Measurements from ENCODE around the gene IFI6.

IFI6 gene

DNA sequence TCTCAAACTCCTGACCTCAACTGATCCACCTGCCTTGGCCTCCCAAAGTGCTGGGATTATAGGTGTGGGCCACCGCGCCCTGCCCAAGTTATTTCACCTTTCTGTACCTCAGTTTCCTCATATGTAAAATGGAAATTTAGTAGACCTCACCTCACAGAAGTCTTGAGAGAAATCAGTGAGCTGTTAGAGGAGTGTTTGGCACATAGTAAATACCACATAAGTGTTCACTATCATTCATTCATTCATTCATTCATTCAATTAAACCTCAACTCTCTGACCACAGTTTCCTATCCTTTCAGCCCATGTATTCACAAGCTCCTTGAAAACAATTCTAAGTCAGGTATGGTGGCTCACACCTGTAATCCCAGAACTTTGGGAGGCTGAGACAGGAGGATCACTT lies 33.2 kb downstream of the IFI6 start:
- Histone ChIP-seq H3K4me3 (ENCODE audit: insufficient read depth, low read depth, low read length) (no peak overlapping the region), H3K4me1 (ENCODE audit: control insufficient read depth, insufficient read depth, low read length) (no peaks in the 10 kb centered on the region), H3K36me3 (ENCODE audit: control insufficient read depth, insufficient read depth, low read length) (no peaks in the 10 kb centered on the region), H3K27me3 (ENCODE audit: control insufficient read depth, insufficient read depth, low read length, poor library complexity, severe bottlenecking) (peaks cover 21% of the 10 kb centered on the region), H3K9me3 (ENCODE audit: control insufficient read depth, low read length) (no peaks in the 10 kb centered on the region), H3K27ac (ENCODE audit: insufficient read depth, low read depth, low read length, poor library complexity, severe bottlenecking) (no peak overlapping the region)
- WGBS, 2 experiments = 87% methylated on average over 2 of the region's 2 CpGs; no CpG with 5 or more reads in 1 of the 2 experiments

DNA sequence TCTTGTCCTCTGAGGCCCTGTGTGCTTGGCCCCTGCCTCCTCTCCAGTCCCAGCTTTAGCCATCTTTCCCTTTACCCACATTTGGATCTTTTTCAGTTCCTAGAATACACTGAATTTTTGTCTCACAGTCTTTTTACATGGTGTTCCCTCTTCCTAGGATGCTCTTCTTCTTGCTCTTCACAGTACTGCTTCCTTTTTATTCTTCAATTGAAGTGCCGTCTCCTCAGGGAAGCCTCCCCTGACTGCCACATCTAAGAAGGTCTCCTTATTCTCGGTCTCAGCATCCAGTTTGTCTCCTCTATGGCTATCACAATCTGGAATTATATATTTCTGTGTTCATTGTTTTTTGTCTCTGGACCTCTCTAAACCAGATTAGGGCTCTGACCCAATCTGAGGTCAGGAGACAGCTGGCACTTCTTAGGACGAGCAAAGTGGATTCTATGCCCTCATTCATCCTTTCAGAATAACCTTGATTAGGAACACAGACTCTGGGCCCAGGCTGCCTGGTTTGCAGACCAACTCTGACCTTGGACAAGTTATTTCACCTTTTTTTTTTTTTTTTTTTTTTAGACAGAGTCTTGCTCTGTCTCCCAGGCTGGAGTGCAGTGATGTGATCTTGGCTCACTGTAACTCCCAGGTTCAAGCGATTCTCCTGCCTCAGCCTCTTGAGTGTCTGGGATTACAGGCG lies 33.8 kb downstream of the IFI6 start:
- peaks cover 28% of the 10 kb centered on the region for H3K27me3 ChIP-seq (ENCODE audit: control insufficient read depth, insufficient read depth, low read length, poor library complexity, severe bottlenecking)
- no peak overlapping the region for H3K4me3 ChIP-seq (ENCODE audit: insufficient read depth, low read depth, low read length)
- no peaks in the 10 kb centered on the region for H3K9me3 ChIP-seq (ENCODE audit: control insufficient read depth, low read length)
- H3K27ac ChIP-seq (ENCODE audit: insufficient read depth, low read depth, low read length, poor library complexity, severe bottlenecking) = no peak overlapping the region
- H3K4me1 ChIP-seq (ENCODE audit: control insufficient read depth, insufficient read depth, low read length) = no peaks in the 10 kb centered on the region
- WGBS, 2 experiments = 89 to 94% methylated on average over 5 of the region's 5 CpGs
- H3K36me3 ChIP-seq (ENCODE audit: control insufficient read depth, insufficient read depth, low read length) = no peaks in the 10 kb centered on the region

DNA sequence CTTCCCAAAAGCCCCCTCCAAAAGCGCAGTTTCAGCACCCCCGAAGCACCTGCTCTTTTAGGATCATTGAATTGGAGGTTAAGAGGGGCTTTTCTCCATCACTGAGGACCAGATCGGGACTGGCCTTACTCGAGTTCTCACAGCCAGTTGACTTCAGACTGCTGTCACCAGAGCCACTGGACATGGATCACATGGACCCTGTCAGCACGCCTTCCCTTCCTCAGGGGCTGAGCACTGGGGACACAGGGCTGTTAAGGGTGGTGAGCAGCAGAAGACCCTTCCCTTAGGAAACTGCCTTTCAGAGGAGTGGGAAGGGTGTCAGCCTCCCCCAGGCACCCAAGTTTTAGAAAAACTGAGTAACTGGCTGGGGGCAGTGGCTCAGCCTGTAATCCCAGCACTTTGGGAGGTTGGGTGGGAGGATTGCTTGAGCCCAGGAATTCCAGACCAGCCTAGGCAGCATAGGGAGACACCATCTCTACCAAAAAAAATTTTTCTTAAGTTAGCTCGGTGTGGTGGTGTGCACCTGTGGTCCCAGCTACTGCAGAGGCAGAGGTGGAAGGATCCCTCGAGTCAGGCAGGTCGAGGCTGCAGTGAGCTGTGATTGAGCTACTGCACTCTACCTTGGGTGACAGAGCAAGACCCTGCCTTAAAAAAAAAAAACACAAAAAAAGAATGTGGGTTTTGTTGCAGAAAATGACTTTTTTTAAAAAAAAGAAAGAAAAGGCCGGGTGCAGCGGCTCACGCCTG lies 36.4 kb downstream of the IFI6 start:
- Histone ChIP-seq H3K27me3 (ENCODE audit: control insufficient read depth, insufficient read depth, low read length, poor library complexity, severe bottlenecking) (peaks cover 37% of the 10 kb centered on the region), H3K27ac (ENCODE audit: insufficient read depth, low read depth, low read length, poor library complexity, severe bottlenecking) (no peak overlapping the region), H3K9me3 (ENCODE audit: control insufficient read depth, low read length) (no peaks in the 10 kb centered on the region), H3K36me3 (ENCODE audit: control insufficient read depth, insufficient read depth, low read length) (no peaks in the 10 kb centered on the region), H3K4me1 (ENCODE audit: control insufficient read depth, insufficient read depth, low read length) (no peaks in the 10 kb centered on the region), H3K4me3 (ENCODE audit: insufficient read depth, low read depth, low read length) (no peak overlapping the region)
- 89 to 92% methylated on average over 11 of the region's 11 CpGs for WGBS, 2 experiments

DNA sequence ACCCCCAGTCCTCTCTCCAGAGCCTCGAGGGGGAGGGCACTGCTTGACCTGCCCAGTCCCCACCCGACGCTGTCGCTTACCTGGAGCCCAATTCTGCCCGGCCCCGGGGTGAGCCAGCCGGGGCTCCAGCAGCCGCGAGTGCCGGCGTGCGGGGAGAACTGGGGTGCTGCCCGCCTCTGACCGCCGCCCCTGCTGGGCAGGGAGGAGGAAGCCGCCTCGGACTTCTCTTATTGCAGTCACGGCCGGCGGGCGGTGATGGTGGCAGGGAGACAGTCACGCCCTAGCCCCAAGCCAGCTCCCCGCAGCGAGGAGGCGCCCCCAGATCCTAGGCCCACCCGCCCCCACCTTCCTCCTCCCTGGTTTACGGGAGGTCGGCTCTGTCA lies 37.0 kb downstream of the IFI6 start, which contains the start of gene FGR:
TSS of gene FGR (minus strand) at position 201 of the 383 bp plus-strand sequence. CDS start 11,269 bp downstream, outside the sequence.
- no peaks in the 10 kb centered on the region for H3K4me1 ChIP-seq (ENCODE audit: control insufficient read depth, insufficient read depth, low read length)
- H3K4me3 ChIP-seq (ENCODE audit: insufficient read depth, low read depth, low read length) = peak within 1 kb of the TSS; percentile 33
- no peak within 1 kb of the TSS for H3K27ac ChIP-seq (ENCODE audit: insufficient read depth, low read depth, low read length, poor library complexity, severe bottlenecking)
- WGBS, 2 experiments = 76 to 79% methylated on average over 26 to 28 of the region's 28 CpGs
- H3K27me3 ChIP-seq (ENCODE audit: control insufficient read depth, insufficient read depth, low read length, poor library complexity, severe bottlenecking) = peaks cover 37% of the 10 kb centered on the region
- H3K9me3 ChIP-seq (ENCODE audit: control insufficient read depth, low read length) = no peaks in the 10 kb centered on the region
- no peaks in the 10 kb centered on the region for H3K36me3 ChIP-seq (ENCODE audit: control insufficient read depth, insufficient read depth, low read length)

DNA sequence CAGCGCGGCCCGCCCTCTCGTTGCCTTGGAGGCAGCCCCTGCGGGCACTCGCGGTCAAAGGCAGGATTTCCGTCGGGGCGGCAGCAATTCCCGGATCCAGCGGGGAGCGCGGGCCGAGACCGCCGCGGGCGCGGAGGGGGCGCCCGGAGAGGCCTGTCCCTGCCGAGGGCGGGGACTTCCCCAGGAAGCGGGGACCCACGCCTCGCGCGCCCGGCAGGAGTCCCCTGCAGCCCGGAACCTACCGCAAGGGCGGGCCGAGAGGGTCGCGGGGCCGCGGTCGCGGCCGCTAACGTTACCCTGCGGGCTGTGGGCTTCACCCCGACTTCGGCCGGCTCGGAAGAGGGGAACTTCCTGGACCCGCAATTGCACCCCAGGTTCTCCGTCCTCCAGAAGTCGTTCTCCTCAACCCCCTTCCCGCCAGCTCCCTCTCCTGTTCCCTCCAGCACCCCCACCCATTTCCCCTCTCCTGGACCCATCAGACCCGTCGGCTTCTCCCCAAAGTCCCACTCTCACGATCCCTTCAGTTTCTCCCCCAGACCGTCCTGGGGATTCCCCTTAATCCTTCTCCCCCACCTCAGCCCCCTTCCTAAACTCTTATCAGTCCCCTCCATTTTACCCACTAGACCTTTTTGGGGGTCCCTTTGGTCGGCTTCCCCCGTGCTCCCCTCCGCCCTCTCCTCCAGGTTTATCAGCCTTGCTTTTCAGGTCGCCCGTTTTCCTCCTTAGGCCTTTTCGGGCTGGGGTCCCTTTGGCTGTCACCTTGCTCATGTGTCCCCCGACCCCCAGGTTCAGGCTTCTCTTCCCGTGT lies 37.6 kb downstream of the IFI6 start:
- Histone ChIP-seq H3K36me3 (ENCODE audit: control insufficient read depth, insufficient read depth, low read length) (no peaks in the 10 kb centered on the region), H3K9me3 (ENCODE audit: control insufficient read depth, low read length) (no peaks in the 10 kb centered on the region), H3K27me3 (ENCODE audit: control insufficient read depth, insufficient read depth, low read length, poor library complexity, severe bottlenecking) (peaks cover 37% of the 10 kb centered on the region), H3K4me1 (ENCODE audit: control insufficient read depth, insufficient read depth, low read length) (no peaks in the 10 kb centered on the region), H3K27ac (ENCODE audit: insufficient read depth, low read depth, low read length, poor library complexity, severe bottlenecking) (no peak overlapping the region), H3K4me3 (ENCODE audit: insufficient read depth, low read depth, low read length) (peak overlapping the region; percentile 33)
- 18 to 19% methylated on average over 63 of the region's 63 CpGs for WGBS, 2 experiments

DNA sequence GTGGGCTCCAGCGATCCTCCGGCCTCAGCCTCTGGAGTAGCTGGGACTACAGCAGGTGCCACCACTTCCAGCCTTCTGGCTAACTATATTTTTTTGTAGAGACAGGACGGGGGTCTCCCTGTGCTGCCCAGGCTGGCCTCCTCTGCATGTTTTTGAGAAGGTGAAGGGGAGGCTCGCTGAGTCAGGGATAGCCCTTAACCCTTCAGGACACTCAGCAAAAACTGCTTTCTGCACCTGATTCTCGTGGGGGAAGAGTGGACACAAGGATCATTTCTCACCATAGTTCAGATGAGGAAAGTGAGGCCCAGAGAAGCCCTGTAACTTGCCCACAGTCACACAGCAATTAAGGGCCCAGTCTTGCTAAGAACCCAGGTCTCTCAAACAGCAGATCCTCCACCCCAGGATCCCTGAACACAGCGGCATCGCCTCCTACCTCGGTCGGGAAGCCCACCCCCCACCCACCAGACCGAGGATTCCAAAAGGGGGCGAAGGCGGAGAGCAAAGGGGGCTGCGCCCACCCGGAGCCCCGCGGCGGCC lies 38.3 kb downstream of the IFI6 start:
- 28 to 33% methylated on average over 17 of the region's 17 CpGs for WGBS, 2 experiments
- H3K27me3 ChIP-seq (ENCODE audit: control insufficient read depth, insufficient read depth, low read length, poor library complexity, severe bottlenecking) = peaks cover 37% of the 10 kb centered on the region
- no peak overlapping the region for H3K27ac ChIP-seq (ENCODE audit: insufficient read depth, low read depth, low read length, poor library complexity, severe bottlenecking)
- H3K9me3 ChIP-seq (ENCODE audit: control insufficient read depth, low read length) = no peaks in the 10 kb centered on the region
- H3K36me3 ChIP-seq (ENCODE audit: control insufficient read depth, insufficient read depth, low read length) = no peaks in the 10 kb centered on the region
- peak overlapping the region; percentile 33 for H3K4me3 ChIP-seq (ENCODE audit: insufficient read depth, low read depth, low read length)
- H3K4me1 ChIP-seq (ENCODE audit: control insufficient read depth, insufficient read depth, low read length) = peaks cover 2% of the 10 kb centered on the region

DNA sequence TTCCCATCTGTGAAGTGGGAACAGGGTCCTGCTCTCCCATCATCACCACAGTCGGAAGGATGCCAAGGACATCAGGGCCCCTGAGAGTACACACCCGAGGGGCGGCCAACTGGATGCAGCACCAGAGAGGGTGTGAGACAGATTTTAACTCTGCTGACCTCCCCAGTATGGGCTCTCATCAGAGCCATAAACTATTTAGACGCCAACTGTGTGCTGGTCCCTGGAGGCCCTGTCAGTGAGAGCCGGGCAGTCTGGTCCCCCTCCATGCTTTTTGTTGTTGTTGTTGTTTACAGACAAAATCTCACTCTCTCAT lies 38.7 kb downstream of the IFI6 start:
- Histone ChIP-seq H3K27me3 (ENCODE audit: control insufficient read depth, insufficient read depth, low read length, poor library complexity, severe bottlenecking) (peaks cover 37% of the 10 kb centered on the region), H3K27ac (ENCODE audit: insufficient read depth, low read depth, low read length, poor library complexity, severe bottlenecking) (no peak overlapping the region), H3K9me3 (ENCODE audit: control insufficient read depth, low read length) (no peaks in the 10 kb centered on the region), H3K4me1 (ENCODE audit: control insufficient read depth, insufficient read depth, low read length) (peaks cover 4% of the 10 kb centered on the region), H3K4me3 (ENCODE audit: insufficient read depth, low read depth, low read length) (no peak overlapping the region), H3K36me3 (ENCODE audit: control insufficient read depth, insufficient read depth, low read length) (no peaks in the 10 kb centered on the region)
- 91 to 94% methylated on average over 5 of the region's 5 CpGs for WGBS, 2 experiments

DNA sequence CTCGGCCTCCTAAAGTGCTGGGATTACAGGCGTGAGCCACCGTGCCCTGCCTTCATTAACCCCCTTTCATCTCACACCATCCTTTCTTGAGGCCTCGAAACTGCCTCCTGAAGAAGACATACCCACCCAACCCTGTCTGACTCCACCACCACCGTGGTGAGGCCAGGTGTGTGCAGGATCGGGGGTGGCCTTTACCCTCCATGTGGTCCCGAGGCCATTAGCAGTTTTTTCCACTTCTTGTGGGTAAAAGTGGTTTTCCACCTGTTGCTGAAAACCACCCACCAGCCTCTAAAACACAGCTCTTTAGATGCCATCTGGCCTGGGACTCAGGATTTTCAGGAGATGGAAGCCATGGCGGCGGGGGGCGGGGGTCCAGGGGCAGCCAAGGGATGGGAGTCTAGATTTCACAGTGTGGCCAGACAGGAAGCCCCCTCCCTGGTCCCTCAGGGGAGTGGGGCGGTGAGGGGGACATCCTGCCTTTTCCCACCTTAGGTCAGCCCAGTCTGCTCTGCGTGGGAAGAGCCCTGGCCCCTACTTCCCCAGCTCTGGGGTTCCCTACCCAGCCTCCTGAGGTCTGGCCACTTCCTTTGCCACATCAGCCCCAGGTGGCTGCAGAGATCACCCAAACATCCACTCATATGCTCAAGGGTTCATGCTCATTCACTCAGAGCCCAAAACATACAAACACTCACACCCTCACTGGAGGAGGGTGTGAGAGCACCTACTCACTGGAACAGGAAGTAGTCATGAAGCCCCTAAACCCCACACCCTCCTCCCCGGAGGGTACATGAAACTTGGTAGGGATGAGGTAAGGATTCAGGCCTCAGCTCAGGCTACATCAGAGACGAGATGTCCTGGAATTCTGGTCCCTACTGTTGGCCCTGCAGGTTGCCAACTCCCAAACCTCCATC lies 39.4 kb downstream of the IFI6 start:
- H3K9me3 ChIP-seq (ENCODE audit: control insufficient read depth, low read length) = no peaks in the 10 kb centered on the region
- no peaks in the 10 kb centered on the region for H3K36me3 ChIP-seq (ENCODE audit: control insufficient read depth, insufficient read depth, low read length)
- no peak overlapping the region for H3K27ac ChIP-seq (ENCODE audit: insufficient read depth, low read depth, low read length, poor library complexity, severe bottlenecking)
- peaks cover 37% of the 10 kb centered on the region for H3K27me3 ChIP-seq (ENCODE audit: control insufficient read depth, insufficient read depth, low read length, poor library complexity, severe bottlenecking)
- peaks cover 4% of the 10 kb centered on the region for H3K4me1 ChIP-seq (ENCODE audit: control insufficient read depth, insufficient read depth, low read length)
- 90 to 91% methylated on average over 14 of the region's 14 CpGs for WGBS, 2 experiments
- H3K4me3 ChIP-seq (ENCODE audit: insufficient read depth, low read depth, low read length) = no peak overlapping the region

DNA sequence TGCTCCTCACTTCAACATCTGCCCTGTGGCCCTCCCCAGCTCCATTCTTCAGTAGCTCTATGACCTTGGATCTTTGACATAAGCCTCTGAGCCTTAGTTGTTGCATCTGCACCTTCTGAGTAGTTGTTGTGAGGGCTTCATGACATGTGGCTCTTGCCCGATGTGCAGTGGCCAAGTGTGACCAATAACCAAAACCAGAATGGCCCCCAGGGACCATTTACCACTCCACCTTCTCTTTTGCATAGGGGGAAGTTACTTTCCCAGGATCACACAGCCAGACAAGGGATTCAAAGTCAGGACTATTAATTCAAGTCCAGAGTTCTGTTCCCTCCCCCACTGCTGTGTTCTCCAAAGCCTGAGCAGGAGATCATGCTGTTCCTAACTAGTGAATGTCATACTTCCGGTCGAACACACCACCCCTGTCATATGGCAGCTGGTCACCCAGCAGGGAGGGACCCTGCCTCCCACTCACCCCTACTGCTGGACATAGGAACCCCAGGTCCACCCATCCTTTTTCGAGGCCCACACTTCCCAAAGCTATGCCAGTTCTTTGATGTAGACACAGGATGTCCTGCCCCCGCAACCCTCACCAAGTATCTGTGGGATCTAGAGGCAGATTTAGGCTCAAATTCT lies 41.0 kb downstream of the IFI6 start:
- Histone ChIP-seq H3K4me3 (ENCODE audit: insufficient read depth, low read depth, low read length) (no peak overlapping the region), H3K27ac (ENCODE audit: insufficient read depth, low read depth, low read length, poor library complexity, severe bottlenecking) (no peak overlapping the region), H3K9me3 (ENCODE audit: control insufficient read depth, low read length) (no peaks in the 10 kb centered on the region), H3K36me3 (ENCODE audit: control insufficient read depth, insufficient read depth, low read length) (no peaks in the 10 kb centered on the region), H3K27me3 (ENCODE audit: control insufficient read depth, insufficient read depth, low read length, poor library complexity, severe bottlenecking) (peaks cover 37% of the 10 kb centered on the region), H3K4me1 (ENCODE audit: control insufficient read depth, insufficient read depth, low read length) (peaks cover 4% of the 10 kb centered on the region)
- 78 to 85% methylated on average over 5 of the region's 5 CpGs for WGBS, 2 experiments
